ENCODE measurements around the gene CES4A. TPM values are rescaled to one million over a fixed set of nuclear protein-coding genes. Genes with fewer than 3 reads are reported as not detected.
A peak's percentile ranks its signal among the peaks of the same experiment; 100 is the strongest.
"Not testable (repeated sequence)": the region's sequence is repeated elsewhere in the genome, so short reads cannot be mapped to it uniquely, and the experiment has no call there.

The CES4A gene
- total RNA-seq, 1 experiment from 2014 or later = 0.45 TPM

GRCh38 chr16:66964049-66964448 is 24.3 kb upstream of the CES4A start:
- Histone ChIP-seq H3K4me3 (ENCODE audit: insufficient read depth, low read depth, low read length) (no peak overlapping the region), H3K36me3 (replicated peaks; ENCODE audit: control insufficient read depth, insufficient read depth, low read length) (no peaks in the 10 kb centered on the region), H3K27me3 (ENCODE audit: control insufficient read depth, insufficient read depth, low read length) (0 out of 2 replicates have a peak, but pooled peaks cover 1% of the 10 kb centered on the region)
- DNase-seq = no peak

- H3K27me3 ChIP-seq (ENCODE audit: control insufficient read depth, insufficient read depth, low read length) = 0 out of 2 replicates have a peak, but pooled peaks cover 1% of the 10 kb centered on the region
- no peak for DNase-seq
Measured at GRCh38 chr16:66968847-66969246, 19.5 kb upstream of the CES4A start.

GRCh38 chr16:66970775-66971720 is 17.3 kb upstream of the CES4A start:
- no peak for DNase-seq
- Histone ChIP-seq H3K36me3 (replicated peaks; ENCODE audit: control insufficient read depth, insufficient read depth, low read length) (no peaks in the 10 kb centered on the region), H3K27me3 (ENCODE audit: control insufficient read depth, insufficient read depth, low read length) (no peaks in the 10 kb centered on the region), H3K4me3 (ENCODE audit: insufficient read depth, low read depth, low read length) (no peak overlapping the region)

More at GRCh38 chr16:66968847-66969246, 19.5 kb upstream of the CES4A start:
- no peaks in the 10 kb centered on the region for H3K36me3 ChIP-seq (replicated peaks; ENCODE audit: control insufficient read depth, insufficient read depth, low read length)
- no peak overlapping the region for H3K4me3 ChIP-seq (ENCODE audit: insufficient read depth, low read depth, low read length)

- no peak overlapping the region for H3K4me3 ChIP-seq (ENCODE audit: insufficient read depth, low read depth, low read length)
- DNase-seq = peak; percentile 41
- no peaks in the 10 kb centered on the region for H3K36me3 ChIP-seq (replicated peaks; ENCODE audit: control insufficient read depth, insufficient read depth, low read length)
- H3K27me3 ChIP-seq (ENCODE audit: control insufficient read depth, insufficient read depth, low read length) = no peaks in the 10 kb centered on the region
Measured at GRCh38 chr16:66972983-66973382, 15.4 kb upstream of the CES4A start.

GRCh38 chr16:66973716-66974115 is 14.7 kb upstream of the CES4A start:
- Histone ChIP-seq H3K36me3 (replicated peaks; ENCODE audit: control insufficient read depth, insufficient read depth, low read length) (no peaks in the 10 kb centered on the region), H3K4me3 (ENCODE audit: insufficient read depth, low read depth, low read length) (no peak overlapping the region), H3K27me3 (ENCODE audit: control insufficient read depth, insufficient read depth, low read length) (0 out of 2 replicates have a peak, but pooled peaks cover 2% of the 10 kb centered on the region)
- DNase-seq = no peak

- DNase-seq; H3K4me3 ChIP-seq (ENCODE audit: insufficient read depth, low read depth, low read length); H3K36me3 ChIP-seq (replicated peaks; ENCODE audit: control insufficient read depth, insufficient read depth, low read length); H3K27me3 ChIP-seq (ENCODE audit: control insufficient read depth, insufficient read depth, low read length): not testable (repeated sequence)
Measured at GRCh38 chr16:66974156-66974931, 14.0 kb upstream of the CES4A start.

- not testable (repeated sequence) for H3K4me3 ChIP-seq (ENCODE audit: insufficient read depth, low read depth, low read length); H3K27me3 ChIP-seq (ENCODE audit: control insufficient read depth, insufficient read depth, low read length); H3K36me3 ChIP-seq (replicated peaks; ENCODE audit: control insufficient read depth, insufficient read depth, low read length); DNase-seq
Measured at GRCh38 chr16:66974932-66975246, 13.5 kb upstream of the CES4A start.

GRCh38 chr16:66975302-66975893 is 13.0 kb upstream of the CES4A start:
- Histone ChIP-seq H3K27me3 (ENCODE audit: control insufficient read depth, insufficient read depth, low read length) (0 out of 2 replicates have a peak, but pooled peaks cover 2% of the 10 kb centered on the region), H3K4me3 (ENCODE audit: insufficient read depth, low read depth, low read length) (no peak overlapping the region), H3K36me3 (replicated peaks; ENCODE audit: control insufficient read depth, insufficient read depth, low read length) (no peaks in the 10 kb centered on the region)
- DNase-seq = no peak

GRCh38 chr16:66976746-66977145 is 11.6 kb upstream of the CES4A start:
- no peak for DNase-seq
- H3K4me3 ChIP-seq (ENCODE audit: insufficient read depth, low read depth, low read length) = no peak overlapping the region
- H3K27me3 ChIP-seq (ENCODE audit: control insufficient read depth, insufficient read depth, low read length) = 0 out of 2 replicates have a peak, but pooled peaks cover 2% of the 10 kb centered on the region
- H3K36me3 ChIP-seq (replicated peaks; ENCODE audit: control insufficient read depth, insufficient read depth, low read length) = no peaks in the 10 kb centered on the region

- H3K27me3 ChIP-seq (ENCODE audit: control insufficient read depth, insufficient read depth, low read length) = 0 out of 2 replicates have a peak, but pooled peaks cover 2% of the 10 kb centered on the region
- H3K36me3 ChIP-seq (replicated peaks; ENCODE audit: control insufficient read depth, insufficient read depth, low read length) = no peaks in the 10 kb centered on the region
- peak; percentile 96 for DNase-seq
- no peak overlapping the region for H3K4me3 ChIP-seq (ENCODE audit: insufficient read depth, low read depth, low read length)
Measured at GRCh38 chr16:66977341-66978113, 10.9 kb upstream of the CES4A start.

- Histone ChIP-seq H3K36me3 (replicated peaks; ENCODE audit: control insufficient read depth, insufficient read depth, low read length) (no peaks in the 10 kb centered on the region), H3K4me3 (ENCODE audit: insufficient read depth, low read depth, low read length) (no peak overlapping the region), H3K27me3 (ENCODE audit: control insufficient read depth, insufficient read depth, low read length) (0 out of 2 replicates have a peak, but pooled peaks cover 2% of the 10 kb centered on the region)
- DNase-seq = no peak
Measured at GRCh38 chr16:66979011-66979717, 9.2 kb upstream of the CES4A start.

- Histone ChIP-seq H3K4me3 (ENCODE audit: insufficient read depth, low read depth, low read length) (no peak overlapping the region), H3K36me3 (replicated peaks; ENCODE audit: control insufficient read depth, insufficient read depth, low read length) (no peaks in the 10 kb centered on the region), H3K27me3 (ENCODE audit: control insufficient read depth, insufficient read depth, low read length) (0 out of 2 replicates have a peak, but pooled peaks cover 2% of the 10 kb centered on the region)
- DNase-seq = no peak
Measured at GRCh38 chr16:66983033-66983432, 5.4 kb upstream of the CES4A start.

- no peak overlapping the region for H3K4me3 ChIP-seq (ENCODE audit: insufficient read depth, low read depth, low read length)
- no peak for DNase-seq
- no peaks in the 10 kb centered on the region for H3K27me3 ChIP-seq (ENCODE audit: control insufficient read depth, insufficient read depth, low read length)
- H3K36me3 ChIP-seq (replicated peaks; ENCODE audit: control insufficient read depth, insufficient read depth, low read length) = no peaks in the 10 kb centered on the region
Measured at GRCh38 chr16:66984892-66985311, 3.5 kb upstream of the CES4A start.
